SK-N-SH (cell line): ENCODE measurements around the gene CALHM5. TPM values are rescaled to one million over a fixed set of nuclear protein-coding genes. Genes with fewer than 3 reads are reported as not detected.

Experiments used
- CTCF ChIA-PET: fragments of 300-600, 350-600 bp; formaldehyde crosslinking; extraction: SDS; loops from one replicate; lab custom pipeline; 2021; lab: Yijun Ruan, JAX
- POLR2A ChIA-PET: fragments of 350-600 bp; sonication (Branson Sonifier 250); formaldehyde crosslinking; extraction: SDS; loops from one replicate; lab custom pipeline; 2020; ENCODE audit warnings: antibody characterized with exemption, inconsistent platforms; lab: Yijun Ruan, JAX
- DNase-seq: peaks from one replicate; pipeline ENCODE4 v3.0.0; 2012
- H2AFZ ChIP-seq: fragments of 200-600 bp; sonication (generic); 2 replicates; pipeline ENCODE4 v1.8.1; 2016; ENCODE audit warnings: antibody characterized with exemption, mild to moderate bottlenecking, low read depth
- H3F3A ChIP-seq: fragments of 200-600 bp; sonication (generic); replicated peaks from 2 replicates; pipeline ENCODE3; 2016; ENCODE audit warnings: antibody characterized with exemption, mild to moderate bottlenecking; ENCODE audit not compliant: insufficient read depth
- H3K27ac ChIP-seq, 2 experiments: fragments of 200-500 bp in 1 of 2; fragments of 200-600 bp in 1 of 2; sonication (Bioruptor generic) in 1 of 2; sonication (generic), shearing (Covaris generic) in 1 of 2; 2 replicates each; pipeline versions ENCODE4 v1.5.1 to v1.6.1; 2014 to 2016; ENCODE audit warnings: low read depth in 2 of 2, inconsistent platforms in 1 of 2, low read length in 1 of 2, mild to moderate bottlenecking in 1 of 2, mixed read lengths in 1 of 2
- H3K27me3 ChIP-seq: fragments of 200-600 bp; sonication (generic), shearing (Covaris generic); 2 replicates; pipeline ENCODE4 v1.6.1; 2016; ENCODE audit warnings: mixed run types; ENCODE audit not compliant: insufficient read depth
- H3K36me3 ChIP-seq, 2 experiments: fragments of 200-500 bp in 1 of 2; fragments of 200-600 bp in 1 of 2; sonication (Bioruptor generic) in 1 of 2; sonication (generic) in 1 of 2; replicated peaks in 1 of 2; 2 replicates each; pipeline versions ENCODE3 to v1.5.1; 2014 to 2016; ENCODE audit warnings: low read length in 1 of 2, mild to moderate bottlenecking in 1 of 2; ENCODE audit not compliant: insufficient read depth in 2 of 2, control insufficient read depth in 1 of 2
- H3K4me1 ChIP-seq, 2 experiments: fragments of 200-500 bp in 1 of 2; fragments of 200-600 bp in 1 of 2; sonication (Bioruptor generic) in 1 of 2; sonication (generic), shearing (Covaris generic) in 1 of 2; 2 replicates each; pipeline versions ENCODE4 v1.5.1 to v1.6.1; 2014 to 2016; ENCODE audit warnings: low read depth in 1 of 2, low read length in 1 of 2, mixed run types in 1 of 2; ENCODE audit not compliant: insufficient read depth in 2 of 2, control insufficient read depth in 1 of 2
- H3K4me2 ChIP-seq: fragments of 200-600 bp; sonication (generic), shearing (Covaris generic); 2 replicates; pipeline ENCODE4 v1.6.1; 2017; ENCODE audit warnings: mixed run types
- H3K4me3 ChIP-seq, 2 experiments: fragments of 200-500 bp in 1 of 2; fragments of 200-600 bp in 1 of 2; sonication (Bioruptor generic) in 1 of 2; sonication (generic), shearing (Covaris generic) in 1 of 2; 2 replicates each; pipeline versions ENCODE4 v1.5.1 to v1.8.1; 2014 to 2016; ENCODE audit warnings: low read depth in 2 of 2, inconsistent platforms in 1 of 2, low read length in 1 of 2, mild to moderate bottlenecking in 1 of 2, mixed read lengths in 1 of 2, moderate library complexity in 1 of 2
- H3K79me2 ChIP-seq: fragments of 200-600 bp; sonication (generic); 2 replicates; pipeline ENCODE4 v1.8.1; 2017; ENCODE audit warnings: mild to moderate bottlenecking; ENCODE audit not compliant: insufficient read depth
- H3K9ac ChIP-seq: fragments of 200-600 bp; sonication (generic); 2 replicates; pipeline ENCODE4 v1.6.1; 2017; ENCODE audit warnings: mixed run types
- H3K9me2 ChIP-seq: fragments of 200-600 bp; sonication (generic); 2 replicates; pipeline ENCODE4 v1.6.1; 2017; ENCODE audit warnings: mixed run types
- H3K9me3 ChIP-seq: fragments of 200-600 bp; sonication (generic); 2 replicates; pipeline ENCODE4 v1.6.1; 2017; ENCODE audit warnings: mixed run types, mild to moderate bottlenecking, moderate library complexity
- H4K20me1 ChIP-seq: fragments of 200-600 bp; sonication (generic); 2 replicates; pipeline ENCODE4 v1.6.1; 2017; ENCODE audit warnings: mild to moderate bottlenecking, mixed run types; ENCODE audit not compliant: insufficient read depth
- JUND ChIP-seq: IDR thresholded peaks from 2 replicates; pipeline ENCODE4 v1.4.0; 2012
- MAX ChIP-seq: IDR thresholded peaks from 2 replicates; pipeline ENCODE4 v1.4.0; 2012; ENCODE audit warnings: low read depth
- NRF1 ChIP-seq: IDR thresholded peaks from 2 replicates; pipeline ENCODE4 v1.6.1; 2012; ENCODE audit warnings: low read depth, mild to moderate bottlenecking, low read length
- POLR2AphosphoS5 ChIP-seq: IDR thresholded peaks from 2 replicates; pipeline ENCODE4 v1.6.1; 2012; ENCODE audit warnings: low read depth, low read length
- SIN3A ChIP-seq: IDR thresholded peaks from 2 replicates; pipeline ENCODE4 v1.6.1; 2012; ENCODE audit warnings: low read depth, mild to moderate bottlenecking, low read length, moderate library complexity, borderline replicate concordance
- TCF12 ChIP-seq: IDR thresholded peaks from 2 replicates; pipeline ENCODE4 v1.4.0; 2012
- USF1 ChIP-seq: IDR thresholded peaks from 2 replicates; pipeline ENCODE4 v1.4.0; 2012; ENCODE audit warnings: low read depth, borderline replicate concordance
- WGBS: methylation state at CpG from one replicate; pipeline ENCODE4 v1.1.6; 2017; ENCODE audit warnings: low lambda C conversion rate; 5-methylcytosine and 5-hydroxymethylcytosine counted together
- polyA plus RNA-seq, 3 experiments: library from polyadenylated mRNA; depleted of rRNA; stranded (reverse); fragments of >200 nt; gene quantifications; 2 replicates each; pipeline ENCODE4 v1.2.3, GENCODE V29; 2012
- TF ChIP-seq, protein P1 (sequence below): fragments of 150-350 bp; IDR thresholded peaks from 2 replicates; pipeline ENCODE4 v1.6.1; 2016; ENCODE audit warnings: mild to moderate bottlenecking, low read depth, low read length

Gene CALHM5
- polyA plus RNA-seq, 1 of the 3 experiments (the other 2 are of a cell fraction) = 0.38 TPM

DNA sequence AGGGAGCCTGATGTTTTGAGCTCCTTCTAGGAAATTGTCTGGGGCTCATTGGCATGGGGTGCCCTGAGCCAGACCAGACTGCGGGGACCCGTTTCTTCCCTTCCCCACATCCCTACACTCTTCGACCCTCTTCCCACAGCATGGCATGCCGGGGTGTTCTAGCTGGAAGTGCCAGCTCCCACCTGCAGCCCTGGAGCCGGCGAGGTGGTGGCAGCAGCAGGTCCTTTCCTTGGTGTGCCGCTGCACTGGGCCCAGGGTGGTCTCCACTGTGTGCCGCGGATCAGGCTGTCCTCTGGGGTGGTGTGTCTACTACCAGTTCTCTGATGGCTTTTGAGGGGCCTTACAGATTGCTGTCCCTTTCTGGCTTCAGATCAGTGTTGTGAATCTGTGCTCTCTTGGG is 52.4 kb downstream of the CALHM5 start:
- Histone ChIP-seq H2AFZ (peak overlapping the region; percentile 17; the same call in 1 of the 2 replicates), H3K27ac (no peak overlapping the region), H4K20me1 (no peaks in the 10 kb centered on the region), H3K9me2 (no peaks in the 10 kb centered on the region), H3F3A (peaks cover 6% of the 10 kb centered on the region), H3K36me3 (no peaks in the 10 kb centered on the region), H3K79me2 (no peaks in the 10 kb centered on the region), H3K27me3 (no peaks in the 10 kb centered on the region), H3K4me3 (no peak overlapping the region), H3K9ac (no peak overlapping the region), H3K4me1 (peaks cover 2 to 5% of the 10 kb centered on the region in 2 experiments; a peak in 3 of 4 replicates), H3K4me2 (no peak overlapping the region), H3K9me3 (no peaks in the 10 kb centered on the region)
- TF ChIP-seq MAX (no peak), NRF1 (no peak)
- ChIA-PET POLR2A (no interaction called here), CTCF (interaction anchor here (1.0 to 4.9 kb wide), 7 partner anchors 9 to 347 kb away, joined by 3 to 38 read pairs (median 7); partner anchors contain the start of gene CALHM5)
- WGBS = 90% methylated on average over 5 of the region's 9 CpGs
- no peak for DNase-seq

GRCh38 chr6:116564311-116564710 is 52.9 kb downstream of the CALHM5 start:
- ChIA-PET POLR2A (no interaction called here), CTCF (interaction anchor here (1.1 to 4.9 kb wide), 3 partner anchors 10 to 296 kb away, joined by 4 to 38 read pairs (median 20); no protein-coding TSS in a partner anchor)
- H3K36me3 ChIP-seq = no peaks in the 10 kb centered on the region
- H3K9me3 ChIP-seq = no peaks in the 10 kb centered on the region
- H3K27me3 ChIP-seq = no peaks in the 10 kb centered on the region
- TF ChIP-seq JUND = peak; percentile 7; the same call in 1 of the 2 replicates
- peak; percentile 26; the same call in 1 of the 2 replicates for TF ChIP-seq TCF12
- TF ChIP-seq, protein P1, sequence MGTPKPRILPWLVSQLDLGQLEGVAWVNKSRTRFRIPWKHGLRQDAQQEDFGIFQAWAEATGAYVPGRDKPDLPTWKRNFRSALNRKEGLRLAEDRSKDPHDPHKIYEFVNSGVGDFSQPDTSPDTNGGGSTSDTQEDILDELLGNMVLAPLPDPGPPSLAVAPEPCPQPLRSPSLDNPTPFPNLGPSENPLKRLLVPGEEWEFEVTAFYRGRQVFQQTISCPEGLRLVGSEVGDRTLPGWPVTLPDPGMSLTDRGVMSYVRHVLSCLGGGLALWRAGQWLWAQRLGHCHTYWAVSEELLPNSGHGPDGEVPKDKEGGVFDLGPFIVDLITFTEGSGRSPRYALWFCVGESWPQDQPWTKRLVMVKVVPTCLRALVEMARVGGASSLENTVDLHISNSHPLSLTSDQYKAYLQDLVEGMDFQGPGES = no peak
- no peak for TF ChIP-seq USF1
- TF ChIP-seq POLR2AphosphoS5 = no peak
- no peak for TF ChIP-seq SIN3A
- 65% methylated on average over 7 of the region's 7 CpGs for WGBS
- H3K4me3 ChIP-seq = no peak overlapping the region
- H2AFZ ChIP-seq = peak overlapping the region; percentile 17; the same call in 1 of the 2 replicates
- no peak overlapping the region for H3K4me2 ChIP-seq
- H3F3A ChIP-seq = peaks cover 7% of the 10 kb centered on the region
- H3K9me2 ChIP-seq = no peaks in the 10 kb centered on the region
- H4K20me1 ChIP-seq = no peaks in the 10 kb centered on the region
- no peak overlapping the region for H3K27ac ChIP-seq
- H3K9ac ChIP-seq = no peak overlapping the region
- peaks cover 0 to 2% of the 10 kb centered on the region in 2 experiments; a peak in 2 of 4 replicates for H3K4me1 ChIP-seq
- DNase-seq = no peak
- H3K79me2 ChIP-seq = peaks cover 1% of the 10 kb centered on the region; the same call in 1 of the 2 replicates
